Measurements from ENCODE around the gene GSE1. TPM values are rescaled to one million over a fixed set of nuclear protein-coding genes. Genes with fewer than 3 reads are reported as not detected.

Gene GSE1
- total and polyA plus RNA-seq, 9 of the 15 experiments (the other 6 are each of a cell fraction or from before 2014, with no cell fraction given) = 12.2 to 244 (median 57.9) TPM

DNA sequence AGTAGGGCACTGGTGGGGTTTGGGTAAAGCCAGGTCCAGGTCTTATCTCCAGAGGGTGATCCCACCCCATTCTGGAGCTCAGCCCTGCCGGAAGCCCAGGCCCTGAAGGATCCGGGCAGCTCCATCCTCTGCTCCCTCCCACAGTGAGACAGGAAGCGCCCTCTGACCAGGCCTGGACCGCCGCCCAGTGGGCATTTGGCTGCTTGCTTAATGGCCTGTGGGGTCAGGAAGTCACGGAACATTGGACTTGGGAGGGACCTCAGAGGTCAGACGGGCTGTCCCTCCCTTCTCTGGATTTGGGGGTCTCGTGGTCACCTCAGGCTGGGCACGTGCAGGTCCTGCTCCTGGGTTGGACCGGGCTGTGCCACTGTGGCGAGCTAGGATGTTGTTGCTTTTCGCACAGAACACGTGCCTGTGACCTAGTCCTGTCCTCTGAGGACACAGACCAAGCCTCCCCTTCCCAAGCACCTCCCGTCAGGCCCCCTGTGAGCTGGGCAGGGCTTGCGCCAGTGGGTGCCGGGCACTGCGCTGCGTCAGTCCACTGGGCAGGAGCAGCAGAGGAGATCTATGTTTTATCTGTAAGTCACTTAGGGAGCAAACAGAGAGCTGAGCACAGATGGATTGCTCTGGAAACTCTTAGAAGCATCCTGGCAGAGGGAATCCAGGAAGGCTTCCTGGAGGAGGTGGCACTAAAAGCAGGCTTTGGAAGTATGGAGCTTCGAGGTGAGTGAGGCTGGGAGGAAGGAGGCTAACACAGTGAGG is 49.4 kb upstream of the GSE1 start (continued):
- TF ChIP-seq, protein P1, sequence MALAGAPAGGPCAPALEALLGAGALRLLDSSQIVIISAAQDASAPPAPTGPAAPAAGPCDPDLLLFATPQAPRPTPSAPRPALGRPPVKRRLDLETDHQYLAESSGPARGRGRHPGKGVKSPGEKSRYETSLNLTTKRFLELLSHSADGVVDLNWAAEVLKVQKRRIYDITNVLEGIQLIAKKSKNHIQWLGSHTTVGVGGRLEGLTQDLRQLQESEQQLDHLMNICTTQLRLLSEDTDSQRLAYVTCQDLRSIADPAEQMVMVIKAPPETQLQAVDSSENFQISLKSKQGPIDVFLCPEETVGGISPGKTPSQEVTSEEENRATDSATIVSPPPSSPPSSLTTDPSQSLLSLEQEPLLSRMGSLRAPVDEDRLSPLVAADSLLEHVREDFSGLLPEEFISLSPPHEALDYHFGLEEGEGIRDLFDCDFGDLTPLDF (CRISPR knock-in tag; IDR thresholded peaks at IDR 0.05) = no peak
- no peak for TF ChIP-seq STAT5A (IDR thresholded peaks at IDR 0.05; ENCODE audit: borderline replicate concordance, low read length)
- TF ChIP-seq, protein P2, sequence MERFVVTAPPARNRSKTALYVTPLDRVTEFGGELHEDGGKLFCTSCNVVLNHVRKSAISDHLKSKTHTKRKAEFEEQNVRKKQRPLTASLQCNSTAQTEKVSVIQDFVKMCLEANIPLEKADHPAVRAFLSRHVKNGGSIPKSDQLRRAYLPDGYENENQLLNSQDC (CRISPR knock-in tag; IDR thresholded peaks at IDR 0.05) = no peak
- 0 out of 2 replicates have a peak, but pooled peaks have one; percentile 18 for TF ChIP-seq ZNF707 (CRISPR knock-in tag; conservative IDR thresholded peaks at IDR 0.05)
- no peak for TF ChIP-seq ZNF165 (CRISPR knock-in tag; IDR thresholded peaks at IDR 0.05; ENCODE audit: borderline replicate concordance)
- TF ChIP-seq MYC (IDR thresholded peaks at IDR 0.05; ENCODE audit: low read depth, low read length) = peak; percentile 43; the same call in 1 of the 2 replicates
- TF ChIP-seq MYC (CRISPR knock-in tag; IDR thresholded peaks at IDR 0.05; ENCODE audit: borderline replicate concordance, low read depth) = no peak
- TF ChIP-seq, protein P3, sequence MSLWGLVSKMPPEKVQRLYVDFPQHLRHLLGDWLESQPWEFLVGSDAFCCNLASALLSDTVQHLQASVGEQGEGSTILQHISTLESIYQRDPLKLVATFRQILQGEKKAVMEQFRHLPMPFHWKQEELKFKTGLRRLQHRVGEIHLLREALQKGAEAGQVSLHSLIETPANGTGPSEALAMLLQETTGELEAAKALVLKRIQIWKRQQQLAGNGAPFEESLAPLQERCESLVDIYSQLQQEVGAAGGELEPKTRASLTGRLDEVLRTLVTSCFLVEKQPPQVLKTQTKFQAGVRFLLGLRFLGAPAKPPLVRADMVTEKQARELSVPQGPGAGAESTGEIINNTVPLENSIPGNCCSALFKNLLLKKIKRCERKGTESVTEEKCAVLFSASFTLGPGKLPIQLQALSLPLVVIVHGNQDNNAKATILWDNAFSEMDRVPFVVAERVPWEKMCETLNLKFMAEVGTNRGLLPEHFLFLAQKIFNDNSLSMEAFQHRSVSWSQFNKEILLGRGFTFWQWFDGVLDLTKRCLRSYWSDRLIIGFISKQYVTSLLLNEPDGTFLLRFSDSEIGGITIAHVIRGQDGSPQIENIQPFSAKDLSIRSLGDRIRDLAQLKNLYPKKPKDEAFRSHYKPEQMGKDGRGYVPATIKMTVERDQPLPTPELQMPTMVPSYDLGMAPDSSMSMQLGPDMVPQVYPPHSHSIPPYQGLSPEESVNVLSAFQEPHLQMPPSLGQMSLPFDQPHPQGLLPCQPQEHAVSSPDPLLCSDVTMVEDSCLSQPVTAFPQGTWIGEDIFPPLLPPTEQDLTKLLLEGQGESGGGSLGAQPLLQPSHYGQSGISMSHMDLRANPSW (CRISPR knock-in tag; IDR thresholded peaks at IDR 0.05) = no peak
- no peak for TF ChIP-seq ZNF561 (CRISPR knock-in tag; conservative IDR thresholded peaks at IDR 0.05)
- TF ChIP-seq ESRRA (IDR thresholded peaks at IDR 0.05; ENCODE audit: borderline replicate concordance, low read depth) = peak; percentile 68; the same call in 1 of the 2 replicates
- TF ChIP-seq, protein P4, sequence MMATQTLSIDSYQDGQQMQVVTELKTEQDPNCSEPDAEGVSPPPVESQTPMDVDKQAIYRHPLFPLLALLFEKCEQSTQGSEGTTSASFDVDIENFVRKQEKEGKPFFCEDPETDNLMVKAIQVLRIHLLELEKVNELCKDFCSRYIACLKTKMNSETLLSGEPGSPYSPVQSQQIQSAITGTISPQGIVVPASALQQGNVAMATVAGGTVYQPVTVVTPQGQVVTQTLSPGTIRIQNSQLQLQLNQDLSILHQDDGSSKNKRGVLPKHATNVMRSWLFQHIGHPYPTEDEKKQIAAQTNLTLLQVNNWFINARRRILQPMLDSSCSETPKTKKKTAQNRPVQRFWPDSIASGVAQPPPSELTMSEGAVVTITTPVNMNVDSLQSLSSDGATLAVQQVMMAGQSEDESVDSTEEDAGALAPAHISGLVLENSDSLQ (IDR thresholded peaks at IDR 0.05) = no peak
- TF ChIP-seq, protein P5, sequence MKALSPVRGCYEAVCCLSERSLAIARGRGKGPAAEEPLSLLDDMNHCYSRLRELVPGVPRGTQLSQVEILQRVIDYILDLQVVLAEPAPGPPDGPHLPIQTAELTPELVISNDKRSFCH (CRISPR knock-in tag; IDR thresholded peaks at IDR 0.05) = no peak
- TF ChIP-seq, protein P5 (tag; IDR thresholded peaks at IDR 0.05) = peak; percentile 16; the same call in 1 of the 2 replicates
- no peak; a peak in 1 of 4 replicates for TF ChIP-seq TRIM24 (IDR thresholded peaks at IDR 0.05)
- TF ChIP-seq ZNF778 (CRISPR knock-in tag; IDR thresholded peaks at IDR 0.05) = no peak
- no peak for TF ChIP-seq TSC22D4 (tag; IDR thresholded peaks at IDR 0.05)
- no peak for TF ChIP-seq SAP30 (IDR thresholded peaks at IDR 0.05; ENCODE audit: borderline replicate concordance, insufficient read depth, low read depth, low read length, poor library complexity, severe bottlenecking)
- TF ChIP-seq TAF15 (IDR thresholded peaks at IDR 0.05; ENCODE audit: low read depth, low read length) = no peak; the same call in 1 of the 2 replicates
- peak; percentile 69 for TF ChIP-seq CTBP1 (IDR thresholded peaks at IDR 0.05; ENCODE audit: borderline replicate concordance)
- no peak for TF ChIP-seq RBM25 (IDR thresholded peaks at IDR 0.05; ENCODE audit: low read depth, low read length, severe bottlenecking)
- TF ChIP-seq ESRRB (CRISPR knock-in tag; IDR thresholded peaks at IDR 0.05; ENCODE audit: borderline replicate concordance) = no peak
- TF ChIP-seq CREB1 (IDR thresholded peaks at IDR 0.05) = no peak
- 0 out of 2 replicates have a peak, but pooled peaks have one; percentile 18 for TF ChIP-seq CREB1 (CRISPR knock-in tag; IDR thresholded peaks at IDR 0.05)
- no peak for TF ChIP-seq WHSC1 (IDR thresholded peaks at IDR 0.05; ENCODE audit: low read length)
